Measurements from ENCODE around the gene CALML5. TPM values are rescaled to one million over a fixed set of nuclear protein-coding genes. Genes with fewer than 3 reads are reported as not detected.
A peak's percentile ranks its signal among the peaks of the same experiment; 100 is the strongest.

CALML5 gene
- total RNA-seq, 4 donors from 2014 or later, result not detected

GRCh38 chr10:5508786-5509185, 9.4 kb upstream of the CALML5 start:
- 88 to 91% methylated on average over 6 of the region's 6 CpGs for WGBS, 2 donors
- DNase-seq, result no peak
- Histone ChIP-seq H3K27me3 (no peaks in the 10 kb centered on the region), H3K27ac (peak overlapping the region in 1 of 3 donors; percentile 75), H3K9me3 (no peaks in the 10 kb centered on the region), H3K4me3 (replicated peaks in 1 of 3) (no peak overlapping the region), H3K4me1 (peaks cover 18 to 35% of the 10 kb centered on the region in 2 donors), H3K36me3 (no peaks in the 10 kb centered on the region)
- TF ChIP-seq, protein P1, sequence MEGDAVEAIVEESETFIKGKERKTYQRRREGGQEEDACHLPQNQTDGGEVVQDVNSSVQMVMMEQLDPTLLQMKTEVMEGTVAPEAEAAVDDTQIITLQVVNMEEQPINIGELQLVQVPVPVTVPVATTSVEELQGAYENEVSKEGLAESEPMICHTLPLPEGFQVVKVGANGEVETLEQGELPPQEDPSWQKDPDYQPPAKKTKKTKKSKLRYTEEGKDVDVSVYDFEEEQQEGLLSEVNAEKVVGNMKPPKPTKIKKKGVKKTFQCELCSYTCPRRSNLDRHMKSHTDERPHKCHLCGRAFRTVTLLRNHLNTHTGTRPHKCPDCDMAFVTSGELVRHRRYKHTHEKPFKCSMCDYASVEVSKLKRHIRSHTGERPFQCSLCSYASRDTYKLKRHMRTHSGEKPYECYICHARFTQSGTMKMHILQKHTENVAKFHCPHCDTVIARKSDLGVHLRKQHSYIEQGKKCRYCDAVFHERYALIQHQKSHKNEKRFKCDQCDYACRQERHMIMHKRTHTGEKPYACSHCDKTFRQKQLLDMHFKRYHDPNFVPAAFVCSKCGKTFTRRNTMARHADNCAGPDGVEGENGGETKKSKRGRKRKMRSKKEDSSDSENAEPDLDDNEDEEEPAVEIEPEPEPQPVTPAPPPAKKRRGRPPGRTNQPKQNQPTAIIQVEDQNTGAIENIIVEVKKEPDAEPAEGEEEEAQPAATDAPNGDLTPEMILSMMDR (IDR thresholded peaks at IDR 0.05), result no peak
- no peak for TF ChIP-seq POLR2A (IDR thresholded peaks at IDR 0.05)
- intact Hi-C loops (cut with DNase I), result no loop called here

GRCh38 chr10:5508161-5508604, 8.8 kb upstream of the CALML5 start:
- intact Hi-C loops (cut with DNase I), result no loop called here
- no peaks in the 10 kb centered on the region for H3K9me3 ChIP-seq
- H3K4me3 ChIP-seq (replicated peaks in 1 of 3), result no peak overlapping the region
- WGBS, 2 donors, result 79 to 81% methylated on average over 18 of the region's 18 CpGs
- peaks cover 24 to 38% of the 10 kb centered on the region in 2 donors for H3K4me1 ChIP-seq
- H3K27ac ChIP-seq, result peak overlapping the region in 2 of 3 donors; percentile 41 to 75
- no peaks in the 10 kb centered on the region for H3K36me3 ChIP-seq
- TF ChIP-seq, protein P1 (IDR thresholded peaks at IDR 0.05), result no peak
- TF ChIP-seq POLR2A (IDR thresholded peaks at IDR 0.05), result peak in 1 of 2 donors; percentile 22
- H3K27me3 ChIP-seq, result no peaks in the 10 kb centered on the region
- peak; percentile 58 to 65 for DNase-seq

DNA sequence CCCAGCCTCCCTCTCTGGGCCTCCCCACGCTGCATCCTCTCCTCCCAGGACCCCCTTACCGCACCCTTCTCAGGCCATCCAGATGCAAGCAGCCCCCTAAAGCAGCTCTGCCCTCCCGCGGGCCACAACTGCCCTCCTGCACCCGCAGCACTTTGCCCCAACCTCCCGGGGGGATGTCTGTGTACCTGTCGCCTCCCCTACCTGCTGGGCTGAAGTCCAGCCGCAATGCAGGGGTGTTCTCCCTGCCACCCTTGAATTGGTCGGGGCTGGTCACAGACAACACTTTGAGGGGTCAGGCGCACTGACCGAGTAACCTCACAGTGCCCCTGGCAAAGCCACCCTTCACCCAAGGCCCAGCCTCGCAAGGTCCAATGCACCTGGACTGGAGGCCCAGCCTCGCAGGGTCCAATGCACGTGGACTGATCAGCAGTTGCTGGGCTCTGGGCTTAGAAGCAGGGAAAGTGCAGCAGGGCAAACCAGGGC, 8.3 kb upstream of the CALML5 start:
- 91 to 92% methylated on average over 14 of the region's 14 CpGs for WGBS, 2 donors

DNA sequence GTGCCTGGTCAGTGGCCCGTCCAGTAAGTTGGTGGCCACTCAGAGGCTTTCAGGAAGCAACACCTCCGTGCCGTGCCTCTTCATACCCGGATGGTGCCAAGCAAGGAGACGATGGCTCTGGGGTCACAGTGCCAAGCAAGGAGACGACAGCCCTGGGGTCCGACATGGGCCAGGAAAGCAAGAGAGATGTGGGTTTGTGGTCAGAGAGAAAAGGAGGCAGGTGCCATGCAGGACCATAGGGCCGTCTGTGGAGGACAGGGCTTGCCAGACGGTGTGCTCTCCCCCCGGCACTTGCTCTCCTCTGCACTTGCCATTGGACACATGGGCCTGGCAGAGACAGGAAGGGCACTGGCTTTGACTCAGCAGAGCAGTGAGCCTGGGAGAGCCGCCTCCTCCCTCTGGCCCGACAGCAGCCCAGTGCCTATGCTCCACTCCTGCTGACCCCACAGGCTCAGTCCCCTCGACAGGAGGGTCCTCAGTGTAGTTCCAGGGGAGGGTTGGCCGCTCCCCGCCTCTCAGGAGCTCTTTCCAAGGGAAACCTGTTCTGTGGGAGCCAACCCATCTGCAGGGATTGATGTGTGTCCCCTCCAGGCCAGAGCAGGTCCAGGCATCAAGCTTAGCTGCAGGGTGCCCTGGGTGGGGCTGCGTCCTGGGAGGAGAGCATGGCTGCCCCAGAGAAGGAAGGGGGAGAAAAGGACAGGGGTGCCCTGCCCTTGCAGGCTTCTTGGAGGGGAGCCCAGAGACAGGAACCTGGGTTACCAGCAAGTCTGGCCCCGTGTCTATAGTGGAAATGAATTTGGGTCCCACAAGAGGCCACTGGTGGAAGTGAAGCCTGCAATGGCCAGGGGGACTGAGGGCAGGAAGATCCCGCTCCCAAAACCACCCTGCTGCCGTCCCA, 7.6 kb upstream of the CALML5 start:
- H3K27ac ChIP-seq, result peak overlapping the region in 1 of 3 donors; percentile 75
- no peaks in the 10 kb centered on the region for H3K36me3 ChIP-seq
- no peak for TF ChIP-seq POLR2A (IDR thresholded peaks at IDR 0.05)
- TF ChIP-seq, protein P1 (IDR thresholded peaks at IDR 0.05), result no peak
- no peak for DNase-seq
- H3K9me3 ChIP-seq, result no peaks in the 10 kb centered on the region
- no peak overlapping the region for H3K4me3 ChIP-seq (replicated peaks in 1 of 3)
- peaks cover 36 to 50% of the 10 kb centered on the region in 2 donors for H3K4me1 ChIP-seq
- no peaks in the 10 kb centered on the region for H3K27me3 ChIP-seq
- WGBS, 2 donors, result 91 to 94% methylated on average over 17 to 18 of the region's 19 CpGs
- intact Hi-C loops (cut with DNase I), result no loop called here

More for the DNA sequence above, 8.3 kb upstream of the CALML5 start:
- no peak overlapping the region for H3K4me3 ChIP-seq (replicated peaks in 1 of 3)
- DNase-seq, result no peak
- H3K9me3 ChIP-seq, result no peaks in the 10 kb centered on the region
- H3K4me1 ChIP-seq, result peaks cover 29 to 43% of the 10 kb centered on the region in 2 donors
- H3K36me3 ChIP-seq, result no peaks in the 10 kb centered on the region
- intact Hi-C loops (cut with DNase I), result no loop called here
- H3K27me3 ChIP-seq, result no peaks in the 10 kb centered on the region
- H3K27ac ChIP-seq, result peak overlapping the region in 2 of 3 donors; percentile 41 to 75
- TF ChIP-seq, protein P1 (IDR thresholded peaks at IDR 0.05), result no peak
- TF ChIP-seq POLR2A (IDR thresholded peaks at IDR 0.05), result no peak

GRCh38 chr10:5506246-5506645, 6.9 kb upstream of the CALML5 start:
- Histone ChIP-seq H3K36me3 (no peaks in the 10 kb centered on the region), H3K4me1 (peaks cover 43 to 56% of the 10 kb centered on the region in 2 donors), H3K27me3 (no peaks in the 10 kb centered on the region), H3K4me3 (replicated peaks in 1 of 3) (no peak overlapping the region), H3K27ac (peak overlapping the region in 1 of 3 donors; percentile 75), H3K9me3 (no peaks in the 10 kb centered on the region)
- WGBS, 2 donors, result 66 to 68% methylated on average over 2 of the region's 2 CpGs
- TF ChIP-seq, protein P1 (IDR thresholded peaks at IDR 0.05), result no peak
- no peak for TF ChIP-seq POLR2A (IDR thresholded peaks at IDR 0.05)
- DNase-seq, result peak in 1 of 2 donors; percentile 28
- intact Hi-C loops (cut with DNase I), result no loop called here

Measured in thyroid gland (tissue), 4 donors.